Measurements from ENCODE around the gene ATAD2B.
"Not testable (repeated sequence)": the region's sequence is repeated elsewhere in the genome, so short reads cannot be mapped to it uniquely, and the experiment has no call there.

ATAD2B gene

DNA sequence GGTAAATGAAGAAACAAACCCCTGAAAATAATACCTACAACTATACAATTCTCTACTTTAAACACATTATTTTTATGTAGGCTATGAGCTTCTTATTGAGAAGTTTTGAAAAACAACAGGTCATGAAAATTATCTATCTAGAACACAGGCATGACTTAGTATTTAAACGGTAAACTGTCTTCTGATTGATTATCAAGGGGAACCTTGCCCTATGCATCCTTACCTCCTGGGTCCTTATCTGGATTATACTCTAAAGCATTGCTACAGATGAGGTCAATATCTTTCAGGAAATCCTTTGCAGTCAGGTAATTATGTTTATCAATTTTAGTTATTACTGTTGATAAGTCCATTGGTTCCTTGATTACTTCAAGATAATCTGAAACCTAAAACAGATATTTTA is 144.3 kb downstream of the ATAD2B start:
- no peak for DNase-seq

DNA sequence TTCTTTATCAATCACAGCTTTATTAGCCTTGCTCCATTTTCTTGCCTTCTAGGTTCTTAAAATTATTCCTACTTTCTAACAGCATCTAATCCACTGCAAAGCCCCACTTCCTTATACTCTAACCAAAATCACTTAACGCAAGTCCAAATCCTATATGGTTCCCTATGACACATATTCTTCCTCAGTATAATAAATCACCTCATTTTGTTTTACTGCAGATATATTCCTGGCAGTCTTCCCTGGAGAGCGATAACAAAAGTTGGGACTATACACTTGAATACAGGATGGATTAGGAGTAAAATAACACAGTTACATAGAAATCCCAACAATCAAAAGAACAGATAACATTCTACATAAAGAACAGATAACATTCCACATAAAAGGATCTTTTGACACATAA is 144.8 kb downstream of the ATAD2B start:
- DNase-seq = no peak

DNA sequence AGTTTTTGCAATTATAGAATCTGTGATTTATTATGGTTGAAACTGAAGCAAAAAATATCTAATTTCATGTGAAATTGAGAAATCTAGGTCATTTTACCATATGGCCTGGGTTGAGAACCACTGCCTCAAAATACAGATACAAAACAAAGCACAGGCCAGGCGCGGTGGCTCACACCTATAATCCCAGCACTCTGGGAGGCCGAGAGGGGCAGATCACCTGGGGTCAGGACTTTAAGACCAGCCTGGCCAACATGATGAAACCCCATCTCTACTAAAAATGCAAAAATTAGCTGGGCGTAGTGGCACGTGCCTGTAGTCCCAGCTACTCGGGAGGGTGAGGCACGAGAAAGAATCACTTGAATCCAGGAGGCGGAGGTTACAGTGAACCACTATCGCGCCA is 146.5 kb downstream of the ATAD2B start:
- not testable (repeated sequence) for DNase-seq

GRCh38 chr2:23777826-23778225 is 149.1 kb downstream of the ATAD2B start:
- no peak for DNase-seq

DNA sequence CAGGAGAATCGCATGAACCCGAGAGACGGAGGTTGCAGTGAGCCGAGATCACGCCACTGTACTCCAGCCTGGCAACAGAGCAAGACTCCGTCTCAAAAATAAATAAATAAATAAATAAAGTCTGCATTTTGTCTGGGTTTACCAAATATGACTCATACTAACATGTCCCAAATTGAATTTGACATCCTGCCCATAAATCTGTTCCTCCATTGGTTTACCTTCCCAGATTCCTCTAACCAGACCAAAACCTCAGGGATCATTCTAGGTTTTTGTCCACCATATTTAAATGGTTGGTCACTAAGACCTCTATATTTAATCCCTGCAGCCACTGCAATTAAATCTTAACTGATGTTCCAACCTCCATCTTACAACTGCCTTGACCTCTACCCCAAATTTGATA is 150.9 kb downstream of the ATAD2B start:
- DNase-seq = no peak

GRCh38 chr2:23772684-23773083 is 154.2 kb downstream of the ATAD2B start:
- no peak for DNase-seq

- no peak for DNase-seq
Measured at GRCh38 chr2:23772056-23772455, 154.9 kb downstream of the ATAD2B start.

GRCh38 chr2:23769364-23769763 is 157.6 kb downstream of the ATAD2B start:
- DNase-seq = no peak

GRCh38 chr2:23767876-23768621 is 158.9 kb downstream of the ATAD2B start:
- no peak for DNase-seq

- no peak for DNase-seq
Measured at GRCh38 chr2:23762141-23762540, 164.8 kb downstream of the ATAD2B start.

DNA sequence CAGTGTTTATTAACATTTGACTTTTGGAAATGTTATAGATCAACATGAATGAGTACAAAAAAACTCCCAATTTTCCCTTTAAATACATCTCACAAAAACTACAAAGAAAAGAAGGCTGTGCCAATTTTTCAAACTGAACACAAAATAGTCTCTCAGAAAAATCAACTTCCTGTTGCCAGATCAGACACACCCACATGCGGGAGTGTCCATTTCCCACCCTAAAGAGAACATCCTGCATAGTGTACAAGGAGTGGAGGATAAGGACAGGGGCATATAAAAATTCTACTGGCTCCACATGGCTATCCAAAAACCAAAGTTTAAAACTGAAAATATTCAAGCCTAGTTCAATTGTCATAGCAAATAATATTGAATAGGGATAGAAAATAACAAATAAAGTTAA is 165.3 kb downstream of the ATAD2B start:
- DNase-seq = no peak

- DNase-seq = peak; percentile 78
Measured at GRCh38 chr2:23760736-23761135, 166.2 kb downstream of the ATAD2B start.

- no peak for DNase-seq
Measured at GRCh38 chr2:23757686-23758433, 169.1 kb downstream of the ATAD2B start.

DNA sequence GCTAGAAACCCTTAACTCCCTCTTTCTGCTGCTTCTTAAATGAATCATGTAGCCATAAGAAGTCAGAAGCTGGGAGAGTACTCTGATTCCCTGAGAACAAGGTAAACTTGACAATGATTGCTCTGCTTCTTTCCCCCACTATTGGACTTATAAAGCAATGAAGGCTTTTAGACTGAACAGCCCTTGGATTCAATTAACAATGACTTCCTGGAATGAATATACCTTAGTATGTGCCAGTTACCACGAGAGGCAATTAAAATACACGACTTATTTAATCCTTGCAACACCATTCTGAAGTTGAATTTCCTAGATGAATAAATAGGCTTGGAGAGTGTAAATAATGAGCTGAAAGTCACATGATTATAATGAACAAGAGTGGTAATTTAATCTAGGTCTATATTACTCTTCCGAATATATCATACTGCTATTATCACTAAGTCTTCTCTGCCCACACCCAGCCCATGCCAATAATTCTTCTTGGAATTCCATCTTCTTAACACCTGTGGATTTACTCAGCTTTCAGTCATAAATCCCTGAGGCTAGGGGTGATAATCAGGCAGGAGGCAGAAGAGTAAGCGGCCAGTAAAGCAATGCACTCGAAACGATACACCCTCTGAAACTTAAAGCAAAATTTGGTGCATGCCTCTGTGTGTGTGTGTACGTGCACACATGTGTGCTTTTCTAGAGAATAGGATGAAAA is 170.2 kb downstream of the ATAD2B start:
- DNase-seq = no peak

GRCh38 chr2:23754970-23755369 is 172.0 kb downstream of the ATAD2B start:
- no peak for DNase-seq

DNA sequence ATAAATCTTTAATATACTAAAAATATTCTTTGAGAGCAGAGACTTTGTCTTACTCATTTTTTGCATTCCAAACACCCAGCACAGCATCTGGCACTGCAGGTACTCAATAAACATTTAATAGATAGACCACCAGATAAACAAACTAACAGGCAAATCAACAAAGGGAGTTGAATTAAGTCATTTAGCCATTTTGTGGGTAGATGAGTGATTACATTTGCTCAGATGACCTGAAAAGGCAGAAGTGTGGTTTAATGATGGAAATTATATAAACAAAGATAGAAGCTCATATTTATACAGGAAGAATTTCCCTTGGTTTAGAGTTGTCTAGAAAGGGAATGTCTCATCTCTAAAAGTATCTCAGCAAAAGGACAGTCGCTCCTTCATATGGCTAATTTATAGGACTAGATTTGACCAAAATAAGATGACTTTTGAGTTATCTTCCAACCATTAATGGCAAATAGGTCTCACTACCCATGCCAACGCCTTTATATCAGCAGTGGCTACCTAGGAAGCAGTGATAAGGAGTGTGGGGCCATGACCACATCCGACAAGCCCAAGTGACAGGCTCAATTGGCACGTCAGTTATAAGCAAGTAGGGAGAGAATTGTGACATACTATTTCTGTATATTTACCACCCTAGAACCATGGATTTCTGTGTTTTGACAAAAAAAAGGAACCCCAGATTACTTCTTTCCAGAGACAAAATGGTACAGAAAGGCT is 173.5 kb downstream of the ATAD2B start:
- no peak for DNase-seq

DNA sequence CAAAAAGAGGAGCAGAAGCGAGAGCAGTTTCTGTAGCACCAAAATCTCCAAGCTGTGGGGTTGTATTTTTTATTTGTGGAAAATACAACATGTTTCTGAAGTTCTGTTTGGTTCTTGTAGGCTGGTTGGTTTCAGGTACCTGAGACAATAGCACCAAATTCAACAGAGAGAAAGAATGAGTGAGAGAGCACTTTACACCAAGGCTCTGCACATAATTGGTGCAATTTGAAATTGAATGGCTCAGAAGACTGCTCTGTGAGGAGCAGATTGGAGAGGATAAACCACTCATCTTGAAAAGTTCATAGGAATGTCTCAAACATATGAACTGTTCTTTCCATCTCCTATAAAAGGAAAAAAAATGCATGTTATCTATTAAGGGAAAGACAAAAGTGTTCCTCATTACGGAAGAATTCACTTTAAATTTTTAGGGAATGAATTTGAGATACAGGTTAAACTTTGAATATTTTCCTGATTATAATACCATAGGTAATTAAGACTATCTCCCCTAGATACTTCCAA is 175.1 kb downstream of the ATAD2B start:
- DNase-seq = no peak

DNA sequence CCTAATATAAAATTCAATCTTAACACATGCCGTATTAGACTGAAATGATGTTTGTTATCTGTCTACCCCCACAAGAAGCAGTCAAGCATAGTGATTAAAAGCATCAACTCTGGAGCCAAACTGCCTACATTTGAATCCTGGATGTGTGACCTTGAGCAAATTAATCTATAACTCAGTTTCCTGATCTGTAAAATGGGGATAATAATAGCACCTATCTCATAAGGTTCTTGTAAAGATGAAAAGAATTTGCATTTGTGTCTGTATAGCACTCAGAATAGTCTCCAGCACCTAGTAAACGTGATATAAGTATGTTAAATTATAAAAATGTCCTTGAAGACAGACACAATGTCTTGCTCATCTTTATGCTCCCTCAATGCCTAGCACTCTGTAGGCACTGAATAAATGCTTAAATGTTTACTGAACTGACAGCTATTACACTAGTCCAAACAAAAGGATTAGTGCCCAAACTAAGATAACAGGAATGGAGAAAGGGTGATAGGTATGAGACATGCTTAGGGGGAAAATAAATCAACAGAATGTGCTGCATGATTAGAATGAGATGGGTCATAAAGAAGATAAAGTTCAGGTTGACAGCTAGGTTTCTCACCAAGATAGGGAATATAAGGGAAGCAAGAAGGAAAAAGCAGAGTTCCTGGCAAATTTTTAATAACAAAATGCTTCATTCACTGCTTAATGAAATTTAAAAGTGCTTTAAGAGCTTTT is 180.6 kb downstream of the ATAD2B start:
- DNase-seq = no peak

DNA sequence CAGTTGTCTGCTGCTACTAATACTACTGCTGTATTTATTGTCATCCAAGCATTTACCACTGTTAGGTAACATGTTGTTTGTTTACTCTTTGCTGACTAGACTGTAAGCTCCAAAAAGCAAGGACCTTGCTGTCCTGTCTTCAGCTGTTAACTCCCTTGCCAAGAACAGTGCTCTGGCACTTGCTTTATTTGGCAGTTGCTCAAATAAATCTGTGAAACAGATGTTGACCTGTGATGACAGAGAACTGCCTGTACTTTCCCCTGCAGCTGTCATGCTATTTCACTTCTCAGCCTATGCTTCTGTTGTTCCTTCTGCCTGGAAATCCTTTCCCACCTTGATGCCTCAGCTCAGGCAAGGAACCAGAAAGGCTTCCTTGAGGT is 181.2 kb downstream of the ATAD2B start:
- DNase-seq = peak; percentile 70

DNA sequence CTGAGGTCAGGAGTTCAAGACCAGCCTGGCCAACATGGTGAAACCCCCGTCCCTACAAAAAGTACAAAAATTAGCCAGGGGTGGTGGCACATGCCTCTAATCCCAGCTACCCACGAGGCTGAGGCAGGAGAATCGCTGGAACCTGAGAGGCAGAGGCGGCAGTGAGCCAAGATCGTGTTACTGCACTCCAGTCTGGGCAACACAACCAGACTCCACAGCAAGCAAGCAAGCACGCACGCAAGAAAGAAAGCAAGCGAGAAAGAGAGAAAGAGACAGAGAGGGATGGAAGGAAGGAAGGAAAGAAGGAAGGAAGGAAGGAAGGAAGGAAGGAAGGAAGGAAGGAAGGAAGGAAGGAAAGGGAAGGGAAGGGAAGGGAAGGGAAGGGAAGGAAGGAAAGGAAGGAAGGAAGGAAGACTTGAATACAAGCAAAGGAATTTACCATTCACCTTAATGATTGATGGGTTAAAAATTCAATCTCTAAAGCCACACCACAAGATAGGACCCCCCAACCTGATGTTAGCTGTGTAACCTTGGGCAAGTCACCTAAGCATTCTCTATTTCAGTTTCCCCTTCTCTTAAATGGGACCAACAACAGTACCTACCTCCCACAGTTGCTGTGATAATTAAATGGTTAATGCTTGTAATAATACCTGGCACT is 181.7 kb downstream of the ATAD2B start:
- no peak for DNase-seq

- not testable (repeated sequence) for DNase-seq
Measured at GRCh38 chr2:23736783-23737182, 190.1 kb downstream of the ATAD2B start.

DNA sequence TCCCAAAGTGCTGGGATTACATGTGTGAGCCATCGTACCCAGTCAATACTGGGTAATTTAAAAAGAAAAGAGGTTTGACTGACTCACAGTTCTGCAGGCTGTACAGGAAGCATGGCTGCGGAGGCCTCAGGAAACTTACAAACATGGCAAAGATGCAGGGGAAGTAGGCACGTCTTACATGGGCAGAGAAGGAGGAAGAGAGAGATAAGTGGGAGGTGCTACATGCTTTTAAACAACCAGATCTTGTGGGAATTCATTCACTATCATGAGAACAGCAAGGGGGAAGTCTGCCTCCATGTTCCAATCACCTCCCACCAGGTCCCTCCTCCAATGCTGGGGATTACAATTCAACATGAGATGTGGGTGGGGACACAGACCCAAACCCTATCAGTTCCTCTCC is 192.5 kb downstream of the ATAD2B start:
- DNase-seq = no peak

Data from eye (tissue), 1 donor.